Fibroblast of lung (primary cell): Measurements from ENCODE around the gene CATSPERE. TPM values are rescaled to one million over a fixed set of nuclear protein-coding genes. Genes with fewer than 3 reads are reported as not detected.

Source experiments
- DNase-seq, 2 donors: peaks; one replicate each; pipeline versions ENCODE4 v3.0.0 to v3.0.0-alpha.2; 2010; ENCODE audit warnings: low read depth in 2 of 2
- H2AFZ ChIP-seq: 2 replicates; pipeline ENCODE4 v1.5.1; 2012; ENCODE audit warnings: low read length, control low read depth, inconsistent platforms
- H3K27ac ChIP-seq: 2 replicates; pipeline ENCODE4 v1.5.1; 2011; ENCODE audit warnings: low read length, control low read depth; ENCODE audit not compliant: insufficient read depth
- H3K27me3 ChIP-seq: 2 replicates; pipeline ENCODE4 v1.5.1; 2011; ENCODE audit warnings: mild to moderate bottlenecking, low read length; ENCODE audit not compliant: control insufficient read depth, insufficient read depth
- H3K36me3 ChIP-seq: 2 replicates; pipeline ENCODE4 v1.5.1; 2011; ENCODE audit warnings: low read length; ENCODE audit not compliant: control insufficient read depth, insufficient read depth
- H3K4me1 ChIP-seq: 2 replicates; pipeline ENCODE4 v1.5.1; 2011; ENCODE audit warnings: low read length; ENCODE audit not compliant: control insufficient read depth, insufficient read depth; ENCODE audit errors: extremely low read depth
- H3K4me2 ChIP-seq: 2 replicates; pipeline ENCODE4 v1.5.1; 2011; ENCODE audit warnings: low read length, control low read depth; ENCODE audit not compliant: insufficient read depth; ENCODE audit errors: extremely low read depth
- H3K4me3 ChIP-seq, 4 experiments: fragments of 200-600 bp in 1 of 4; sonication (generic) in 1 of 4; replicated peaks in 1 of 4; 2 replicates each; pipeline ENCODE4 v1.5.1; 2011 to 2016; ENCODE audit warnings: low read length in 4 of 4, low read depth in 3 of 4, mild to moderate bottlenecking in 3 of 4, control low read depth in 2 of 4, inconsistent platforms in 1 of 4, mixed read lengths in 1 of 4; ENCODE audit not compliant: insufficient read depth in 1 of 4; ENCODE audit errors: control extremely low read depth in 1 of 4
- H3K79me2 ChIP-seq: 2 replicates; pipeline ENCODE4 v1.5.1; 2012; ENCODE audit warnings: mild to moderate bottlenecking, low read length, inconsistent platforms; ENCODE audit not compliant: control insufficient read depth, insufficient read depth
- H3K9ac ChIP-seq: 2 replicates; pipeline ENCODE4 v1.5.1; 2011; ENCODE audit warnings: mild to moderate bottlenecking, low read length, control low read depth; ENCODE audit not compliant: insufficient read depth
- H3K9me3 ChIP-seq: 2 replicates; pipeline ENCODE4 v1.5.1; 2012; ENCODE audit warnings: low read depth, low read length; ENCODE audit not compliant: control insufficient read depth, insufficient read depth
- H4K20me1 ChIP-seq: 2 replicates; pipeline ENCODE4 v1.5.1; 2011; ENCODE audit warnings: low read length; ENCODE audit not compliant: control insufficient read depth, insufficient read depth; ENCODE audit errors: extremely low read depth
- CTCF ChIP-seq, 2 donors: IDR thresholded peaks in 1 of 2; conservative IDR thresholded peaks in 1 of 2; 1 replicate in 1 of 2; 2 replicates in 1 of 2; pipeline ENCODE4 v1.5.1; 2011 to 2012; ENCODE audit warnings: low read length in 2 of 2, control low read depth in 1 of 2, inconsistent platforms in 1 of 2, low read depth in 1 of 2, mild to moderate bottlenecking in 1 of 2
- EZH2 ChIP-seq: IDR thresholded peaks from 2 replicates; pipeline ENCODE4 v1.5.1; 2012; ENCODE audit warnings: low read length, control low read depth, mild to moderate bottlenecking; ENCODE audit errors: missing control alignments
- polyA plus RNA-seq, 2 donors: library from polyadenylated mRNA; depleted of rRNA in 1 of 2; stranded (reverse) in 1 of 2; unstranded in 1 of 2; fragments of >200 nt; gene quantifications; 2 replicates each; pipeline ENCODE4 v1.2.1, GENCODE V29; 2011 to 2012; ENCODE audit warnings: missing spikeins in 1 of 2
- total RNA-seq: library from RNA; depleted of rRNA; stranded (reverse); fragments of >200 nt; gene quantifications from 2 replicates; pipeline ENCODE4 v1.2.1, GENCODE V29; 2014

The CATSPERE gene
- total and polyA plus RNA-seq, 2 donors (not counting 1 experiment from before 2014, with no cell fraction given), result 0.59 to 0.99 TPM

- peak in 1 of 2 donors; percentile 20 for DNase-seq
- TF ChIP-seq CTCF (conservative IDR thresholded peaks at IDR 0.05 in 1 of 2, IDR thresholded peaks at IDR 0.05 in 1 of 2; ENCODE audit: low read depth in 1 of 2, low read length in 2 of 2) (no peak), EZH2 (no peak)
These were observed 16.2 kb upstream of the CATSPERE start for GRCh38 chr1:244444854-244445253.

GRCh38 chr1:244445320-244446181 lies 15.5 kb upstream of the CATSPERE start:
- Histone ChIP-seq H3K4me1 (peaks cover 20% of the 10 kb centered on the region), H3K27me3 (no peaks in the 10 kb centered on the region), H3K36me3 (no peaks in the 10 kb centered on the region), H3K79me2 (peaks cover 87% of the 10 kb centered on the region), H2AFZ (no peak overlapping the region), H3K4me2 (peak overlapping the region; percentile 44), H3K27ac (peak overlapping the region; percentile 67), H3K9me3 (no peaks in the 10 kb centered on the region), H3K4me3 (no peak overlapping the region), H4K20me1 (no peaks in the 10 kb centered on the region), H3K9ac (no peak overlapping the region)
- peak in 1 of 2 donors; percentile 56 for DNase-seq
- TF ChIP-seq EZH2 (no peak), CTCF (conservative IDR thresholded peaks at IDR 0.05 in 1 of 2, IDR thresholded peaks at IDR 0.05 in 1 of 2; ENCODE audit: low read depth in 1 of 2, low read length in 2 of 2) (no peak)

More at GRCh38 chr1:244444854-244445253, 16.2 kb upstream of the CATSPERE start:
- Histone ChIP-seq H3K4me3 (no peak overlapping the region), H3K27ac (peak overlapping the region; percentile 49), H3K79me2 (peaks cover 87% of the 10 kb centered on the region), H3K9ac (no peak overlapping the region), H2AFZ (no peak overlapping the region), H4K20me1 (no peaks in the 10 kb centered on the region), H3K4me2 (peak overlapping the region; percentile 44), H3K36me3 (no peaks in the 10 kb centered on the region), H3K27me3 (no peaks in the 10 kb centered on the region), H3K9me3 (no peaks in the 10 kb centered on the region), H3K4me1 (peaks cover 15% of the 10 kb centered on the region)

- no peaks in the 10 kb centered on the region for H3K36me3 ChIP-seq
- H3K9me3 ChIP-seq, result no peaks in the 10 kb centered on the region
- no peak overlapping the region for H3K27ac ChIP-seq
- no peak overlapping the region for H3K9ac ChIP-seq
- DNase-seq, result no peak
- TF ChIP-seq CTCF (conservative IDR thresholded peaks at IDR 0.05 in 1 of 2, IDR thresholded peaks at IDR 0.05 in 1 of 2; ENCODE audit: low read depth in 1 of 2, low read length in 2 of 2), result no peak
- no peaks in the 10 kb centered on the region for H3K27me3 ChIP-seq
- no peak overlapping the region for H3K4me3 ChIP-seq
- no peak overlapping the region for H2AFZ ChIP-seq
- peaks cover 20% of the 10 kb centered on the region for H3K4me1 ChIP-seq
- no peaks in the 10 kb centered on the region for H4K20me1 ChIP-seq
- H3K79me2 ChIP-seq, result peaks cover 85% of the 10 kb centered on the region
- no peak overlapping the region for H3K4me2 ChIP-seq
These were observed 14.0 kb upstream of the CATSPERE start for GRCh38 chr1:244447024-244447423.
